Measurements from ENCODE around the gene SBK3. TPM values are rescaled to one million over a fixed set of nuclear protein-coding genes. Genes with fewer than 3 reads are reported as not detected.

Gene SBK3, protein sequence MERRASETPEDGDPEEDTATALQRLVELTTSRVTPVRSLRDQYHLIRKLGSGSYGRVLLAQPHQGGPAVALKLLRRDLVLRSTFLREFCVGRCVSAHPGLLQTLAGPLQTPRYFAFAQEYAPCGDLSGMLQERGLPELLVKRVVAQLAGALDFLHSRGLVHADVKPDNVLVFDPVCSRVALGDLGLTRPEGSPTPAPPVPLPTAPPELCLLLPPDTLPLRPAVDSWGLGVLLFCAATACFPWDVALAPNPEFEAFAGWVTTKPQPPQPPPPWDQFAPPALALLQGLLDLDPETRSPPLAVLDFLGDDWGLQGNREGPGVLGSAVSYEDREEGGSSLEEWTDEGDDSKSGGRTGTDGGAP
- not detected in 2 replicates for total RNA-seq

DNA sequence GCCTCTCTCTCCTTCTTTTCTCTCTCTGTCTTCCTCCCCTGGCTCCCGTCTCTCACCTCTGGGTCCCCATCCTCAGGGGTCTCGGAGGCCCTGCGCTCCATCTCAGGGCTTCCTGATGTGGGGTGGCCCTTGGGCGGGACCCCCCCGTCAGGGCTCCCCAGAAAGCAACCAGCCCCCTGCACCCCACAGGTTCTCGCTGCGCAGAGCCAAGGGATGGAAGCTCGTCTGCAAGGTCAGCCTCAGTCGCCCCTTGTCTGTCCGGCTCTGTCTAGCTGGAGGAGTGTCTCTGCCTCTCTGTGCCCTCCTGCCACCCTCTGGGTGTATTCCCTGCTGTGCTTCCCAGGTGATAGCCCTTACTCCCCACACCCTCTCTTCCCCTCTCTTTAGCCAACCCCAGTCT, at the start of gene SBK3:
TSS of gene SBK3 (minus strand) at position 101 of the 400 bp plus-strand sequence. CDS start at position 101, 0 bp downstream.

GRCh38 chr19:55580628-55581144, 35.3 kb upstream of the SBK3 start, which contains the start of gene ZNF579:
TSS of gene ZNF579 (minus strand) at chr19:55580848. CDS start at chr19:55579639, 1,209 bp downstream.

GRCh38 chr19:55536951-55537740, 8.2 kb downstream of the SBK3 start, which contains the start of gene SBK2:
TSS of gene SBK2 (minus strand) at chr19:55537133. CDS start at chr19:55536294, 839 bp downstream.

Other genes with a start within 250 kb of the SBK3 start
- not detected in 2 replicates for gene TMEM150B, start 220.2 kb downstream of the SBK3 start, total RNA-seq
- 14.7 and 18.8 TPM in 2 replicates for gene KMT5C, start 205.7 kb downstream of the SBK3 start, total RNA-seq
- 0.35 TPM in 1 of 2 replicates, not detected in the other for gene COX6B2, start 190.8 kb downstream of the SBK3 start, total RNA-seq
- gene GARIN5B, start 182.3 kb downstream of the SBK3 start, total RNA-seq = not detected in 2 replicates
- gene IL11, start 175.1 kb downstream of the SBK3 start, total RNA-seq = 5.5 and 6.1 TPM in 2 replicates
- not detected in 2 replicates for gene TMEM190, start 168.7 kb downstream of the SBK3 start, total RNA-seq
- gene TMEM238, start 161.3 kb downstream of the SBK3 start, total RNA-seq = 11.8 and 33.3 TPM in 2 replicates
- 279 and 544 TPM in 2 replicates for gene RPL28, start 159.6 kb downstream of the SBK3 start, total RNA-seq
- 144 and 190 TPM in 2 replicates for gene UBE2S, start 137.8 kb downstream of the SBK3 start, total RNA-seq
- not detected in 2 replicates for gene SHISA7, start 102.2 kb downstream of the SBK3 start, total RNA-seq
- 70.7 and 87.7 TPM in 2 replicates for gene ISOC2, start 83.9 kb downstream of the SBK3 start, total RNA-seq
- gene C19orf85, start 80.8 kb downstream of the SBK3 start, total RNA-seq = not detected in 2 replicates
- 3.7 and 10.4 TPM in 2 replicates for gene ZNF628, start 68.9 kb downstream of the SBK3 start, total RNA-seq
- 16.7 and 39.8 TPM in 2 replicates for gene NAT14, start 60.4 kb downstream of the SBK3 start, total RNA-seq
- 0.09 TPM in 1 of 2 replicates, not detected in the other for gene SSC5D, start 57.1 kb downstream of the SBK3 start, total RNA-seq
- gene SBK2, start 8.4 kb downstream of the SBK3 start, total RNA-seq = not detected in 2 replicates
- 7.2 and 7.6 TPM in 2 replicates for gene ZNF579, start 35.3 kb upstream of the SBK3 start, total RNA-seq
- gene FIZ1, start 54.0 kb upstream of the SBK3 start, total RNA-seq = 3.1 and 3.7 TPM in 2 replicates
- 27.2 and 31.9 TPM in 2 replicates for gene ZNF524, start 54.7 kb upstream of the SBK3 start, total RNA-seq
- 4.4 and 5.8 TPM in 2 replicates for gene ZNF865, start 60.1 kb upstream of the SBK3 start, total RNA-seq
- gene ZNF784, start 79.0 kb upstream of the SBK3 start, total RNA-seq = 4.1 and 6.1 TPM in 2 replicates
- 10.5 and 29.2 TPM in 2 replicates for gene ZNF580, start 95.5 kb upstream of the SBK3 start, total RNA-seq
- 30.8 and 37.0 TPM in 2 replicates for gene ZNF581, start 98.1 kb upstream of the SBK3 start, total RNA-seq
- gene CCDC106, start 102.7 kb upstream of the SBK3 start, total RNA-seq = 14.0 and 18.0 TPM in 2 replicates
- 174 and 255 TPM in 2 replicates for gene U2AF2, start 109.5 kb upstream of the SBK3 start, total RNA-seq
- gene EPN1, start 129.7 kb upstream of the SBK3 start, total RNA-seq = 137 and 177 TPM in 2 replicates
- gene NLRP9, start 192.9 kb upstream of the SBK3 start, total RNA-seq = not detected in 2 replicates
- gene RFPL4A, start 213.6 kb upstream of the SBK3 start, total RNA-seq = not detected in 2 replicates
- not detected in 2 replicates for gene RFPL4AL1, start 223.6 kb upstream of the SBK3 start, total RNA-seq

Measured in airway epithelial cell (primary cell).